Nephron progenitor cell (in vitro differentiated cells): ENCODE data around the gene CCDC9.
A peak's percentile ranks its signal among the peaks of the same experiment; 100 is the strongest.
"Not testable (repeated sequence)": the region's sequence is repeated elsewhere in the genome, so short reads cannot be mapped to it uniquely, and the experiment has no call there.

Experiments used
- DNase-seq: peaks from one replicate; pipeline ENCODE4 v3.0.0; 2021
- H3K27ac Mint-ChIP-seq: 2 replicates; pipeline ENCODE4 v1.8.0; 2021; ENCODE audit warnings: mild to moderate bottlenecking, moderate library complexity, mixed read lengths
- H3K27me3 Mint-ChIP-seq: 2 replicates; pipeline ENCODE4 v1.8.0; 2021; ENCODE audit warnings: mild to moderate bottlenecking, low read depth, mixed read lengths; ENCODE audit not compliant: poor library complexity
- H3K36me3 Mint-ChIP-seq: 2 replicates; pipeline ENCODE4 v1.8.0; 2021; ENCODE audit warnings: low read depth, mixed read lengths
- H3K4me1 Mint-ChIP-seq: 2 replicates; pipeline ENCODE4 v1.8.0; 2021; ENCODE audit warnings: mixed read lengths
- H3K4me3 Mint-ChIP-seq: 2 replicates; pipeline ENCODE4 v1.8.0; 2021; ENCODE audit warnings: mild to moderate bottlenecking, moderate library complexity, mixed read lengths
- H3K9me3 Mint-ChIP-seq: 2 replicates; pipeline ENCODE4 v1.8.0; 2021; ENCODE audit warnings: mild to moderate bottlenecking, moderate library complexity, mixed read lengths
- CTCF ChIP-seq: fragments of 200-600 bp; sonication (generic); IDR thresholded peaks from 2 replicates; pipeline ENCODE4 v1.5.0; 2021; ENCODE audit warnings: antibody characterized with exemption

Gene CCDC9

GRCh38 chr19:47247308-47247990 is 8.9 kb upstream of the CCDC9 start:
- Mint-ChIP-seq H3K27me3 (peaks cover 28% of the 10 kb centered on the region), H3K9me3 (no peaks in the 10 kb centered on the region), H3K4me1 (peaks cover 9% of the 10 kb centered on the region), H3K4me3 (no peak overlapping the region), H3K27ac (no peak overlapping the region), H3K36me3 (no peaks in the 10 kb centered on the region)
- TF ChIP-seq CTCF = peak; percentile 89
- DNase-seq = peak; percentile 81

- not testable (repeated sequence) for DNase-seq, H3K27ac Mint-ChIP-seq, H3K4me3 Mint-ChIP-seq, H3K9me3 Mint-ChIP-seq, H3K36me3 Mint-ChIP-seq, H3K27me3 Mint-ChIP-seq
- peaks cover 14% of the 10 kb centered on the region for H3K4me1 Mint-ChIP-seq
Observed at GRCh38 chr19:47253016-47253415, 3.3 kb upstream of the CCDC9 start.

GRCh38 chr19:47253467-47253881 is 2.9 kb upstream of the CCDC9 start:
- Mint-ChIP-seq H3K4me3 (no peak overlapping the region), H3K4me1 (peaks cover 18% of the 10 kb centered on the region), H3K36me3 (peaks cover 7% of the 10 kb centered on the region), H3K9me3 (no peaks in the 10 kb centered on the region), H3K27ac (no peak overlapping the region), H3K27me3 (peaks cover 8% of the 10 kb centered on the region)
- TF ChIP-seq CTCF = no peak
- DNase-seq = no peak

- no peak overlapping the region for H3K4me3 Mint-ChIP-seq
- peaks cover 23% of the 10 kb centered on the region for H3K4me1 Mint-ChIP-seq
- peaks cover 10% of the 10 kb centered on the region for H3K36me3 Mint-ChIP-seq
- H3K27ac Mint-ChIP-seq = no peak overlapping the region
- H3K27me3 Mint-ChIP-seq = peaks cover 8% of the 10 kb centered on the region
- H3K9me3 Mint-ChIP-seq = no peaks in the 10 kb centered on the region
- no peak for DNase-seq
- TF ChIP-seq CTCF = no peak
Observed at GRCh38 chr19:47253970-47254369, 2.4 kb upstream of the CCDC9 start.

- H3K27ac Mint-ChIP-seq = peak overlapping the region; percentile 99
- no peak for TF ChIP-seq CTCF
- H3K4me1 Mint-ChIP-seq = peaks cover 36% of the 10 kb centered on the region
Observed at GRCh38 chr19:47256693-47257410, 527 bp downstream of the CCDC9 start.

GRCh38 chr19:47257411-47258169 is 1.3 kb downstream of the CCDC9 start:
- peaks cover 36% of the 10 kb centered on the region for H3K4me1 Mint-ChIP-seq

More at GRCh38 chr19:47256693-47257410, 527 bp downstream of the CCDC9 start:
- Mint-ChIP-seq H3K4me3 (peak overlapping the region; percentile 91), H3K36me3 (peaks cover 34% of the 10 kb centered on the region), H3K9me3 (no peaks in the 10 kb centered on the region), H3K27me3 (peaks cover 8% of the 10 kb centered on the region)
- DNase-seq = peak; percentile 100

More at GRCh38 chr19:47257411-47258169, 1.3 kb downstream of the CCDC9 start:
- DNase-seq = no peak
- Mint-ChIP-seq H3K27me3 (peaks cover 4% of the 10 kb centered on the region), H3K9me3 (no peaks in the 10 kb centered on the region), H3K27ac (peak overlapping the region; percentile 99), H3K4me3 (peak overlapping the region; percentile 91), H3K36me3 (peaks cover 39% of the 10 kb centered on the region)
- no peak for TF ChIP-seq CTCF
